ENCODE results near the gene GSE1.
A peak's percentile ranks its signal among the peaks of the same experiment; 100 is the strongest.

GSE1 gene

DNA sequence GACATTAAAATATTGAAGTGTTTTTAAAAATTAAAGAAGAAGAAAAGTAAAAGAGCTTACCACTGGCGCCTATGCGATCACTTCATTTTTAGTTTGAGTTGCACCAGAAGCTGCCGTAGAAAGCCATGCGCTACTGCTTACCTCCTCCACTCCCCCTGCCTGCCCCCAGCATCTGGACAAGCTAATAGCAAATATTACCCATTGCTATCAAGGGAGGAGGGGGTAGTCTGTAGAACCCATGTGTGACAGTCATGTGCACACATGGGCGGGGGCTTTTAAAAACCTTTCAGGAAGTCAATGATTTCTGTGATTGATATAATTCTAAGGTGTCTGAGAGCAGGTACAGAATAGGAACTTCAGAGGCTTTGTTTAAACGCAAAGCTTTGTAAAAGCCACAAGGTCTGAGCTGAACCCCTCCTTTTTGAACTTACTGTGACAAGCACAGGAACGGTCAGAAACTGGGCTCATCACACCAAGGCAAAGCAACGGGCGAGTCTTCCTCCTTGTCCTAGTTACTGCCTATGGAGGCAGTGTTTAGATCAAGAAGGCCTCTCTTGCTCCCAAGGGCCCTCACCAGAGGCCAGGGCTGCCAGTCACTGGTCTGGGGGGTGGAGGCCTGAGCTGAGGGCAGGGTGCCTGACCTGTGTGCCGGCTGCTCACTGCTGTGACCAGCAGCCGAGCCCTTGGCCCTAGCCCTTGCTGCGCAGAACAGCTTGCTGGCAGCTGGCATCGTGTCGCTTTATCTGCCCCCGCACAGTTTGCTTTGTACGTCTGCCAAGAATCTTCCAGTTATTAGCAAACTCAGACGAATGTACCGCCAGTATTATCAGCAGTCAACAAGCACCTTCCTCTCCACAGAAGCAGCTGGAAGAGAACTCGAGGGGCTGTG lies 60.7 kb downstream of the GSE1 start:
- no peak for FAIRE-seq
- no peak for DNase-seq (ENCODE audit: insufficient read length, low spot score)

GRCh38 chr16:85674418-85674755 lies 61.3 kb downstream of the GSE1 start:
- no peak for FAIRE-seq
- DNase-seq (ENCODE audit: insufficient read length, low spot score) = no peak

GRCh38 chr16:85674828-85675227 lies 61.7 kb downstream of the GSE1 start:
- FAIRE-seq = no peak
- DNase-seq (ENCODE audit: insufficient read length, low spot score) = no peak

DNA sequence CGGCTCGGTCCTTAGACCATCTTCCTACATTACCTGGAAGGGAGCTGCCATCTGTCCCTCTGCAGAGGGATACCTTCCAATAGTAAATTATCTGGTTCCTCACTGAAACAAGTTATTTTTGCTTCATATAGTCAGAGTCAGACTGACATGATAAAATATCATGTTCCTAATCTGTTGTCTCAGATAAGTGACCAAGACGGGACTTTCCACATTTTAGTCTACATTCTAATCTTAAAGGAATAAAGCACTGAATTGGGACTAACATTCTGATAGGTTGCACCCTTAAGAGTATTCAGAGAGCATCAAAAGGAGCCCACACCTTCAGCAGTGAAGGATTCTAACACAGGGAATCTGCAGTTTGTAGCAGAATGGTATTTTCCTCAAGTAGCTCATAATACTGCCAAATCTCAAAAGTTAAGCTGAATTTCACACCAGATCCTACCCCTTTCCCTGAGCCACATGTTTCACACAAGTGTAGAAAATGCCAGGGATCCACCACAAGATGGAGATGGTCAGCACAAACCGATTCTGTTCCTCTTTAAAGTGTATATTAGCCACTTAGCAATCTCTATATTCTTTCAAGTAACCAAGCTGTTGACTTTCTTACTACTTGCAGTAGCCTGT lies 62.2 kb downstream of the GSE1 start:
- FAIRE-seq (peak; percentile 33), DNase-seq (ENCODE audit: insufficient read length, low spot score) (no peak)

GRCh38 chr16:85676466-85676865 lies 63.3 kb downstream of the GSE1 start:
- FAIRE-seq (no peak), DNase-seq (ENCODE audit: insufficient read length, low spot score) (no peak)

- DNase-seq (ENCODE audit: insufficient read length, low spot score) (no peak), FAIRE-seq (no peak)
Measured at GRCh38 chr16:85677383-85677967, 64.4 kb downstream of the GSE1 start.

DNA sequence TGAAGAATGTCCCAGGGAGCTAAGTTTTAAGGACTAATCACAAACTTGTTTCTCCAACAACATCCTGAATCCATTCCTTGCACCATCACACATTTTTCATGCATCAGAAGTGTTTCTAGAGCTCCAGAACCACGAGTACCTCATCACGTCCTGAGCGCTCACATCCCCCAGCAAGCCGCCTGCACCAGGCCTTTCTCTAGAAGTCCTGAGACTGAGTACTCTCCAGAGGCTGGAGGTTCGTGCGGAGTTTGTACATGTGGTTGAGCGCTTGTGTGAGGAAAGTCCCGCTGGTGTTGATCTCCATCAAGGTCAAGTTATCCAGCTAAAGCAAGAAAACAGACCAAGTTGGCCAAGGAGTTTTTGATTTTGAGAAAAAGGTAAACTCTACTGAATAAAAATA lies 64.9 kb downstream of the GSE1 start:
- FAIRE-seq (no peak), DNase-seq (ENCODE audit: insufficient read length, low spot score) (no peak)

- DNase-seq (ENCODE audit: insufficient read length, low spot score) (no peak), FAIRE-seq (no peak)
Measured at GRCh38 chr16:85678821-85679220, 65.7 kb downstream of the GSE1 start.

GRCh38 chr16:85679870-85680269 lies 66.7 kb downstream of the GSE1 start:
- DNase-seq (ENCODE audit: insufficient read length, low spot score) (no peak), FAIRE-seq (no peak)

- FAIRE-seq (no peak), DNase-seq (ENCODE audit: insufficient read length, low spot score) (no peak)
Measured at GRCh38 chr16:85680352-85680944, 67.3 kb downstream of the GSE1 start.

GRCh38 chr16:85681255-85681654 lies 68.1 kb downstream of the GSE1 start:
- FAIRE-seq (no peak), DNase-seq (ENCODE audit: insufficient read length, low spot score) (no peak)

- no peak for FAIRE-seq
- no peak for DNase-seq (ENCODE audit: insufficient read length, low spot score)
Measured at GRCh38 chr16:85682516-85682915, 69.4 kb downstream of the GSE1 start.

GRCh38 chr16:85683363-85683762 lies 70.2 kb downstream of the GSE1 start:
- no peak for FAIRE-seq
- no peak for DNase-seq (ENCODE audit: insufficient read length, low spot score)

- no peak for FAIRE-seq
- DNase-seq (ENCODE audit: insufficient read length, low spot score) = no peak
Measured at GRCh38 chr16:85685251-85685650, 72.1 kb downstream of the GSE1 start.

- no peak for DNase-seq (ENCODE audit: insufficient read length, low spot score)
- no peak for FAIRE-seq
Measured at GRCh38 chr16:85686912-85687591, 73.9 kb downstream of the GSE1 start.

- DNase-seq (ENCODE audit: insufficient read length, low spot score) = no peak
- no peak for FAIRE-seq
Measured at GRCh38 chr16:85687651-85688471, 74.7 kb downstream of the GSE1 start.

GRCh38 chr16:85688586-85689284 lies 75.6 kb downstream of the GSE1 start, which contains the start of gene GINS2:
Gene GINS2 (minus strand): TSS chr16:85688954. CDS start chr16:85688898, 56 bp downstream.
- FAIRE-seq (peak; percentile 26), DNase-seq (ENCODE audit: insufficient read length, low spot score) (peak; percentile 100)

DNA sequence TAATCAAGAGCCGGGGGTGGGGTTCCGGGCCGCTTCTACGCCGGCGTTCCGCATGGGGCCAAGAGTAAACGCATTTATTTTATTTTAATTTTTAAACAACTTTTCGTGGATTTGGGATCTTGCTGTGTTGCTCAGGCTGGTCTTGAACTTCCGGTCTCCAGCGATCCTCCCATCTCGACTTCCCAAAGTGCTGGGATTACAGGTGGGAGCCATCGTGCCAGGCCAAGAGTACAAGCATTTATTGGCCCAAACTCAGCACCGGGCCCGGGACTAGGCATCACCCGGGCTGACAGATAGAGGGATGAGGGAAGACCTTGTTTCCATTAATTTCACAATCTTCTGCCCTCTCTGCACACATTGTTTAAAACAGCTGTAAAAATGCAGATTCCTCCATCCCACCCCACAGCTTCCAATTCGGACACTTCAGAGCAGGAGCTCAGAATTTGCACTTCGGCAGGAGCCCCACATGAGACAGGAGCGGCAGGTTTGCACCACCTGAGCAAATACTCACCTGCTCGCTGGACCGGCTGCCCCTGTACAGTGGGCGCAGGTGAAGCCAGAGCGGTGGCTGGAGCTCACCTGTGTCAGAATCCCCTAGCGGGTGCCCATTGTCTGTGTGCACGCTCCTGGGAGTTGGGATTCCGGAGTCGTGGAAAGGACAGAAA lies 76.3 kb downstream of the GSE1 start:
- no peak for FAIRE-seq
- DNase-seq (ENCODE audit: insufficient read length, low spot score) = no peak

DNA sequence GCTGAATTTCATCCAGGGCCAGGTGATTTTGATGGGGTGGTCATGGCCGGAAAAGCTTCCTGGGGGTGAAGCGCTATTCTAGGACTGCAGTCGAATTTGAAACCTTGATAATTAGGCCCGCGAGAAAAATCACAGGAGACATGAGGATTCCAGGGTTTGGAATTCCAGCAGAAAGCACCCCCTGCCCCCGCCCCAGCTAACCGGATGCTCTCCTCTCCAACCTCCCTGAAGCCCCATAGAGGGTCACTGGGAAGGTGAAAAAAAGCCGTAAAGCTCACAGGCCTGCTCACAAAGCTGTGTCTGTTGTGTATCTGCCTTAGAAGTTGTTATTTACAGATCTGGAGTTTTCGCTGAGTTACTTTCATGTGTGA lies 76.8 kb downstream of the GSE1 start:
- DNase-seq (ENCODE audit: insufficient read length, low spot score) = no peak
- no peak for FAIRE-seq
